Measurements from ENCODE around the gene GATB. TPM values are rescaled to one million over a fixed set of nuclear protein-coding genes. Genes with fewer than 3 reads are reported as not detected.

GATB gene
- total and polyA plus RNA-seq, 2 experiments from 2014 or later, result 17.7 to 18.9 TPM

DNA sequence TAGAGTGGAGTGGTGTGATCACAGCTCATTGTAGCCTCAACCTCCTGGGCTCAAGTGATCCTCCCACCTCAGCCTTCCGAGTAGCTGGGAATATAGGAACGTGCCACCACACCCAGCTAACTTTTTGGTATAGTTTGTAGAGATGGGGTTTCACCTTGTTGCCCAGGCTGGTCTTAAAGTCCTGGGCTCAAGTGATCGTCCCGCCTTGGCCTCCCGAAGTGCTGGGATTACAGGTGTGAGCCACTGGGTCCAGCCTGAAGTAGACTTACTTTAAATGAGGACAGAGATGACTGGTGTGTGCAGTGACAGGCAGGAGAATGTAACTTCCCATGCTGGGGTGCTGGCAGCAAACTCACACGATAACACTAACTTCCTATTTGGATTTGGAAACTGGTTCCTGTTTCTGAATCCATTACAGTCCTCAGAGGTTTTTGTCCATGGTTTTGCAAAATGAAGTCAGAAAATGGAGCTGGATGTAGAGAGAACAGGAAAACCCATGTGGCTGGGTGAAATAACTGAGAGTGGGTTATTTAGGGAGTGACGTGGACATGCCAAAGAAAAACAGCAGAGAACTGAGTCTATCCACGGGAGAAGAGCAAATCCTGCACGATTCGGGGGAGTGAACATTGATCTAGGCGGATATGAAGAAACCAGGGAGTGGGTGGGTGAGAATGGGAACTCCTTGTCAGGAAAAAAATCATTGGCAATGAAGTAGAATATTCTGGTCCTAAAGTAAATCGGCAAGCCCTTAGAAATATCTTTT, 95.6 kb downstream of the GATB start:
- H3F3A ChIP-seq (replicated peaks; ENCODE audit: low read depth), result no peaks in the 10 kb centered on the region
- no peak overlapping the region for H3K27ac ChIP-seq (ENCODE audit: low read depth)
- no peak overlapping the region for H3K4me3 ChIP-seq
- H3K9me2 ChIP-seq (ENCODE audit: insufficient read depth), result no peaks in the 10 kb centered on the region; the same call in 1 of the 2 replicates
- no peaks in the 10 kb centered on the region for H3K4me1 ChIP-seq (ENCODE audit: insufficient read depth)
- H3K4me2 ChIP-seq, result no peak overlapping the region
- no peak for DNase-seq (ENCODE audit: low spot score)
- no peaks in the 10 kb centered on the region for H4K20me1 ChIP-seq (replicated peaks; ENCODE audit: insufficient read depth)
- no peaks in the 10 kb centered on the region for H3K27me3 ChIP-seq (ENCODE audit: insufficient read depth)
- H2AFZ ChIP-seq, result no peak overlapping the region
- 0 out of 3 replicates have a peak, but pooled peaks cover 2% of the 10 kb centered on the region for H3K4me1 Mint-ChIP-seq
- H3K27me3 Mint-ChIP-seq (ENCODE audit: insufficient read depth, low read depth, poor library complexity), result peaks cover 2% of the 10 kb centered on the region
- no peak overlapping the region for H3K27ac Mint-ChIP-seq
- H3K9me3 Mint-ChIP-seq, result no peaks in the 10 kb centered on the region
- no peak overlapping the region for H3K4me3 Mint-ChIP-seq
- no peak for ATAC-seq
- H3K36me3 Mint-ChIP-seq (ENCODE audit: low read depth), result peaks cover 6% of the 10 kb centered on the region
- peaks cover 11% of the 10 kb centered on the region; the same call in 1 of the 2 replicates for H3K36me3 ChIP-seq (ENCODE audit: insufficient read depth)
- TF ChIP-seq, protein P1, sequence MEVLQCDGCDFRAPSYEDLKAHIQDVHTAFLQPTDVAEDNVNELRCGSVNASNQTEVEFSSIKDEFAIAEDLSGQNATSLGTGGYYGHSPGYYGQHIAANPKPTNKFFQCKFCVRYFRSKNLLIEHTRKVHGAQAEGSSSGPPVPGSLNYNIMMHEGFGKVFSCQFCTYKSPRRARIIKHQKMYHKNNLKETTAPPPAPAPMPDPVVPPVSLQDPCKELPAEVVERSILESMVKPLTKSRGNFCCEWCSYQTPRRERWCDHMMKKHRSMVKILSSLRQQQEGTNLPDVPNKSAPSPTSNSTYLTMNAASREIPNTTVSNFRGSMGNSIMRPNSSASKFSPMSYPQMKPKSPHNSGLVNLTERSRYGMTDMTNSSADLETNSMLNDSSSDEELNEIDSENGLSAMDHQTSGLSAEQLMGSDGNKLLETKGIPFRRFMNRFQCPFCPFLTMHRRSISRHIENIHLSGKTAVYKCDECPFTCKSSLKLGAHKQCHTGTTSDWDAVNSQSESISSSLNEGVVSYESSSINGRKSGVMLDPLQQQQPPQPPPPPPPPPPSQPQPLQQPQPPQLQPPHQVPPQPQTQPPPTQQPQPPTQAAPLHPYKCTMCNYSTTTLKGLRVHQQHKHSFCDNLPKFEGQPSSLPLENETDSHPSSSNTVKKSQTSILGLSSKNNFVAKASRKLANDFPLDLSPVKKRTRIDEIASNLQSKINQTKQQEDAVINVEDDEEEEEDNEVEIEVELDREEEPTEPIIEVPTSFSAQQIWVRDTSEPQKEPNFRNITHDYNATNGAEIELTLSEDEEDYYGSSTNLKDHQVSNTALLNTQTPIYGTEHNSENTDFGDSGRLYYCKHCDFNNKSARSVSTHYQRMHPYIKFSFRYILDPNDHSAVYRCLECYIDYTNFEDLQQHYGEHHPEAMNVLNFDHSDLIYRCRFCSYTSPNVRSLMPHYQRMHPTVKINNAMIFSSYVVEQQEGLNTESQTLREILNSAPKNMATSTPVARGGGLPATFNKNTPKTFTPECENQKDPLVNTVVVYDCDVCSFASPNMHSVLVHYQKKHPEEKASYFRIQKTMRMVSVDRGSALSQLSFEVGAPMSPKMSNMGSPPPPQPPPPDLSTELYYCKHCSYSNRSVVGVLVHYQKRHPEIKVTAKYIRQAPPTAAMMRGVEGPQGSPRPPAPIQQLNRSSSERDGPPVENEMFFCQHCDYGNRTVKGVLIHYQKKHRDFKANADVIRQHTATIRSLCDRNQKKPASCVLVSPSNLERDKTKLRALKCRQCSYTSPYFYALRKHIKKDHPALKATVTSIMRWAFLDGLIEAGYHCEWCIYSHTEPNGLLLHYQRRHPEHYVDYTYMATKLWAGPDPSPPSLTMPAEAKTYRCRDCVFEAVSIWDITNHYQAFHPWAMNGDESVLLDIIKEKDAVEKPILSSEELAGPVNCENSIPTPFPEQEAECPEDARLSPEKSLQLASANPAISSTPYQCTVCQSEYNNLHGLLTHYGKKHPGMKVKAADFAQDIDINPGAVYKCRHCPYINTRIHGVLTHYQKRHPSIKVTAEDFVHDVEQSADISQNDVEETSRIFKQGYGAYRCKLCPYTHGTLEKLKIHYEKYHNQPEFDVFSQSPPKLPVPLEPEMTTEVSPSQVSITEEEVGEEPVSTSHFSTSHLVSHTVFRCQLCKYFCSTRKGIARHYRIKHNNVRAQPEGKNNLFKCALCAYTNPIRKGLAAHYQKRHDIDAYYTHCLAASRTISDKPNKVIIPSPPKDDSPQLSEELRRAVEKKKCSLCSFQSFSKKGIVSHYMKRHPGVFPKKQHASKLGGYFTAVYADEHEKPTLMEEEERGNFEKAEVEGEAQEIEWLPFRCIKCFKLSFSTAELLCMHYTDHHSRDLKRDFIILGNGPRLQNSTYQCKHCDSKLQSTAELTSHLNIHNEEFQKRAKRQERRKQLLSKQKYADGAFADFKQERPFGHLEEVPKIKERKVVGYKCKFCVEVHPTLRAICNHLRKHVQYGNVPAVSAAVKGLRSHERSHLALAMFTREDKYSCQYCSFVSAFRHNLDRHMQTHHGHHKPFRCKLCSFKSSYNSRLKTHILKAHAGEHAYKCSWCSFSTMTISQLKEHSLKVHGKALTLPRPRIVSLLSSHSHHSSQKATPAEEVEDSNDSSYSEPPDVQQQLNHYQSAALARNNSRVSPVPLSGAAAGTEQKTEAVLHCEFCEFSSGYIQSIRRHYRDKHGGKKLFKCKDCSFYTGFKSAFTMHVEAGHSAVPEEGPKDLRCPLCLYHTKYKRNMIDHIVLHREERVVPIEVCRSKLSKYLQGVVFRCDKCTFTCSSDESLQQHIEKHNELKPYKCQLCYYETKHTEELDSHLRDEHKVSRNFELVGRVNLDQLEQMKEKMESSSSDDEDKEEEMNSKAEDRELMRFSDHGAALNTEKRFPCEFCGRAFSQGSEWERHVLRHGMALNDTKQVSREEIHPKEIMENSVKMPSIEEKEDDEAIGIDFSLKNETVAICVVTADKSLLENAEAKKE (CRISPR knock-in tag; IDR thresholded peaks at IDR 0.05), result no peak
- TF ChIP-seq EZH2phosphoT487 (IDR thresholded peaks at IDR 0.05; ENCODE audit: unreplicated experiment), result no peak
- no peak for TF ChIP-seq EZH2 (IDR thresholded peaks at IDR 0.05; ENCODE audit: low read depth, unreplicated experiment)
- TF ChIP-seq ZNF114 (CRISPR knock-in tag; IDR thresholded peaks at IDR 0.05), result no peak
- TF ChIP-seq POLR2AphosphoS5 (IDR thresholded peaks at IDR 0.05; ENCODE audit: low read depth), result no peak
- TF ChIP-seq ZNF331 (CRISPR knock-in tag; IDR thresholded peaks at IDR 0.05; ENCODE audit: low read depth), result no peak
- TF ChIP-seq, protein P2, sequence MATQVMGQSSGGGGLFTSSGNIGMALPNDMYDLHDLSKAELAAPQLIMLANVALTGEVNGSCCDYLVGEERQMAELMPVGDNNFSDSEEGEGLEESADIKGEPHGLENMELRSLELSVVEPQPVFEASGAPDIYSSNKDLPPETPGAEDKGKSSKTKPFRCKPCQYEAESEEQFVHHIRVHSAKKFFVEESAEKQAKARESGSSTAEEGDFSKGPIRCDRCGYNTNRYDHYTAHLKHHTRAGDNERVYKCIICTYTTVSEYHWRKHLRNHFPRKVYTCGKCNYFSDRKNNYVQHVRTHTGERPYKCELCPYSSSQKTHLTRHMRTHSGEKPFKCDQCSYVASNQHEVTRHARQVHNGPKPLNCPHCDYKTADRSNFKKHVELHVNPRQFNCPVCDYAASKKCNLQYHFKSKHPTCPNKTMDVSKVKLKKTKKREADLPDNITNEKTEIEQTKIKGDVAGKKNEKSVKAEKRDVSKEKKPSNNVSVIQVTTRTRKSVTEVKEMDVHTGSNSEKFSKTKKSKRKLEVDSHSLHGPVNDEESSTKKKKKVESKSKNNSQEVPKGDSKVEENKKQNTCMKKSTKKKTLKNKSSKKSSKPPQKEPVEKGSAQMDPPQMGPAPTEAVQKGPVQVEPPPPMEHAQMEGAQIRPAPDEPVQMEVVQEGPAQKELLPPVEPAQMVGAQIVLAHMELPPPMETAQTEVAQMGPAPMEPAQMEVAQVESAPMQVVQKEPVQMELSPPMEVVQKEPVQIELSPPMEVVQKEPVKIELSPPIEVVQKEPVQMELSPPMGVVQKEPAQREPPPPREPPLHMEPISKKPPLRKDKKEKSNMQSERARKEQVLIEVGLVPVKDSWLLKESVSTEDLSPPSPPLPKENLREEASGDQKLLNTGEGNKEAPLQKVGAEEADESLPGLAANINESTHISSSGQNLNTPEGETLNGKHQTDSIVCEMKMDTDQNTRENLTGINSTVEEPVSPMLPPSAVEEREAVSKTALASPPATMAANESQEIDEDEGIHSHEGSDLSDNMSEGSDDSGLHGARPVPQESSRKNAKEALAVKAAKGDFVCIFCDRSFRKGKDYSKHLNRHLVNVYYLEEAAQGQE (IDR thresholded peaks at IDR 0.05; ENCODE audit: unreplicated experiment), result no peak
- TF ChIP-seq NANOG (IDR thresholded peaks at IDR 0.05; ENCODE audit: borderline replicate concordance), result no peak
- TF ChIP-seq, protein P3, sequence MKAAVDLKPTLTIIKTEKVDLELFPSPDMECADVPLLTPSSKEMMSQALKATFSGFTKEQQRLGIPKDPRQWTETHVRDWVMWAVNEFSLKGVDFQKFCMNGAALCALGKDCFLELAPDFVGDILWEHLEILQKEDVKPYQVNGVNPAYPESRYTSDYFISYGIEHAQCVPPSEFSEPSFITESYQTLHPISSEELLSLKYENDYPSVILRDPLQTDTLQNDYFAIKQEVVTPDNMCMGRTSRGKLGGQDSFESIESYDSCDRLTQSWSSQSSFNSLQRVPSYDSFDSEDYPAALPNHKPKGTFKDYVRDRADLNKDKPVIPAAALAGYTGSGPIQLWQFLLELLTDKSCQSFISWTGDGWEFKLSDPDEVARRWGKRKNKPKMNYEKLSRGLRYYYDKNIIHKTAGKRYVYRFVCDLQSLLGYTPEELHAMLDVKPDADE (IDR thresholded peaks at IDR 0.05), result no peak
- TF ChIP-seq JUNB (IDR thresholded peaks at IDR 0.05; ENCODE audit: unreplicated experiment), result no peak
- TF ChIP-seq CREB1 (CRISPR knock-in tag; IDR thresholded peaks at IDR 0.05; ENCODE audit: low read depth), result no peak
- no peak for TF ChIP-seq STAT1 (IDR thresholded peaks at IDR 0.05; ENCODE audit: unreplicated experiment)
- TF ChIP-seq, protein P4, sequence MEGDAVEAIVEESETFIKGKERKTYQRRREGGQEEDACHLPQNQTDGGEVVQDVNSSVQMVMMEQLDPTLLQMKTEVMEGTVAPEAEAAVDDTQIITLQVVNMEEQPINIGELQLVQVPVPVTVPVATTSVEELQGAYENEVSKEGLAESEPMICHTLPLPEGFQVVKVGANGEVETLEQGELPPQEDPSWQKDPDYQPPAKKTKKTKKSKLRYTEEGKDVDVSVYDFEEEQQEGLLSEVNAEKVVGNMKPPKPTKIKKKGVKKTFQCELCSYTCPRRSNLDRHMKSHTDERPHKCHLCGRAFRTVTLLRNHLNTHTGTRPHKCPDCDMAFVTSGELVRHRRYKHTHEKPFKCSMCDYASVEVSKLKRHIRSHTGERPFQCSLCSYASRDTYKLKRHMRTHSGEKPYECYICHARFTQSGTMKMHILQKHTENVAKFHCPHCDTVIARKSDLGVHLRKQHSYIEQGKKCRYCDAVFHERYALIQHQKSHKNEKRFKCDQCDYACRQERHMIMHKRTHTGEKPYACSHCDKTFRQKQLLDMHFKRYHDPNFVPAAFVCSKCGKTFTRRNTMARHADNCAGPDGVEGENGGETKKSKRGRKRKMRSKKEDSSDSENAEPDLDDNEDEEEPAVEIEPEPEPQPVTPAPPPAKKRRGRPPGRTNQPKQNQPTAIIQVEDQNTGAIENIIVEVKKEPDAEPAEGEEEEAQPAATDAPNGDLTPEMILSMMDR (conservative IDR thresholded peaks at IDR 0.05; ENCODE audit: low read depth in 2 of 2), result no peak
- no peaks in the 10 kb centered on the region for H3K79me2 ChIP-seq (replicated peaks; ENCODE audit: insufficient read depth)
